Loucy (cell line): ENCODE results near the gene MAST4.
A peak's percentile ranks its signal among the peaks of the same experiment; 100 is the strongest.

Source experiments
- H2AFZ ChIP-seq: fragments of 200-600 bp; sonication (generic); 2 replicates; pipeline ENCODE4 v1.6.0; 2016; ENCODE audit warnings: antibody characterized with exemption, mild to moderate bottlenecking, low read length, moderate library complexity
- H3F3A ChIP-seq: fragments of 200-600 bp; 2 replicates; pipeline ENCODE4 v1.6.0; 2016; ENCODE audit warnings: antibody characterized with exemption, low read depth, mild to moderate bottlenecking
- H3K27me3 ChIP-seq: fragments of 200-600 bp; sonication (generic); 2 replicates; pipeline ENCODE4 v1.6.1; 2014; ENCODE audit warnings: low read length, mild to moderate bottlenecking; ENCODE audit not compliant: insufficient read depth, poor library complexity, severe bottlenecking
- H3K36me3 ChIP-seq: fragments of 200-600 bp; sonication (generic); 2 replicates; pipeline ENCODE4 v1.6.1; 2016; ENCODE audit warnings: low read length; ENCODE audit not compliant: insufficient read depth
- H3K4me1 ChIP-seq: fragments of 200-600 bp; sonication (generic); 2 replicates; pipeline ENCODE4 v1.5.1; 2014; ENCODE audit warnings: low read length, mild to moderate bottlenecking; ENCODE audit not compliant: insufficient read depth, poor library complexity, severe bottlenecking
- H3K4me2 ChIP-seq: fragments of 200-600 bp; sonication (generic); 2 replicates; pipeline ENCODE4 v1.6.0; 2014; ENCODE audit warnings: antibody characterized with exemption, low read length, low read depth, mild to moderate bottlenecking; ENCODE audit not compliant: poor library complexity, severe bottlenecking
- H3K4me3 ChIP-seq: fragments of 200-600 bp; sonication (generic); 2 replicates; pipeline ENCODE4 v1.5.1; 2014; ENCODE audit warnings: low read length, mild to moderate bottlenecking, mixed read lengths; ENCODE audit not compliant: poor library complexity, severe bottlenecking
- H3K79me2 ChIP-seq: fragments of 200-600 bp; sonication (generic); 2 replicates; pipeline ENCODE4 v1.6.1; 2014; ENCODE audit warnings: low read length; ENCODE audit not compliant: insufficient read depth
- H3K9ac ChIP-seq: fragments of 200-600 bp; sonication (generic); 2 replicates; pipeline ENCODE4 v1.6.0; 2014; ENCODE audit warnings: mild to moderate bottlenecking, low read depth, low read length, moderate library complexity; ENCODE audit not compliant: poor library complexity, severe bottlenecking
- H3K9me2 ChIP-seq: fragments of 200-600 bp; sonication (generic); replicated peaks from 2 replicates; pipeline ENCODE4 v1.6.1; 2016; ENCODE audit warnings: low read depth, low read length, mixed read lengths
- H3K9me3 ChIP-seq: fragments of 200-600 bp; sonication (generic); 2 replicates; pipeline ENCODE4 v1.6.1; 2014; ENCODE audit warnings: mild to moderate bottlenecking, antibody characterized with exemption, low read length, low read depth; ENCODE audit not compliant: insufficient read depth
- H4K20me1 ChIP-seq: fragments of 200-600 bp; sonication (generic); 2 replicates; pipeline ENCODE4 v1.6.0; 2014; ENCODE audit warnings: antibody characterized with exemption, low read length, mild to moderate bottlenecking; ENCODE audit not compliant: insufficient read depth, poor library complexity, severe bottlenecking
- EZH2phosphoT487 ChIP-seq: fragments of 200-600 bp; IDR thresholded peaks from 2 replicates; pipeline ENCODE4 v1.6.1; 2018; ENCODE audit warnings: antibody characterized with exemption, mild to moderate bottlenecking, moderate library complexity, borderline replicate concordance
- TF ChIP-seq, protein P1 (sequence below): fragments of 200-600 bp; sonication (generic); conservative IDR thresholded peaks from 2 replicates; pipeline ENCODE4 v1.5.1; 2014; ENCODE audit warnings: mild to moderate bottlenecking, antibody characterized with exemption, low read length

The MAST4 gene

DNA sequence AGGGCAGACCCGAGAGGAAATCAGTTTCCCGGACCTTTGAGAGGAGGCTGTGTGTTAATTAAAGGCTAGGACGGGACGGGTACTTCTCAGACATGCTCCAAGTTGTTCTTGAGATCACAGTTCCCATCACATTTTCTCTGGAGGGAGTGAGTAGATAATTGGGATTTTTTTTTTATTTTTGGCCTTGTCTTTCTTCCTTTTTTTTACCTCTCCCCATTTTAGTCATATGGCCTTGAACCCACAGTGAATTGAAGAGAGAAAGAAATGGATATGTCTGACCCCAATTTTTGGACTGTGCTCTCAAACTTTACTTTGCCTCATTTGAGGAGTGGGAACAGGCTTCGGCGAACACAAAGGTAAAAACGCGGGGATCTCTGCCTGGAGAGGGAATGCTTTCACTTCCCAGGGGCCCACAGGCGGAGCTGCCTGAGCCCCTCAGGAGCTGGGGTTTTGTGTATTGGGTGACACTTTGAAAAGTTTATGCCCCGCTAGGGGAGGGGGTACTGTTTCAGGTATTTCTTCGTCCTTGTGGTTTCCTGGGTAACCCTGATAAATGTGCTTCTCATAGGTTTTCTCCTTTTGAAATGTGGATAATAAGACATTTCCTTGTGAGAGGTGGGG, 408.6 kb downstream of the MAST4 start:
- H3K9ac ChIP-seq, result peak overlapping the region; percentile 97
- H2AFZ ChIP-seq, result peak overlapping the region; percentile 14; the same call in 1 of the 2 replicates
- H3K4me1 ChIP-seq, result peaks cover 65% of the 10 kb centered on the region
- H4K20me1 ChIP-seq, result peaks cover 4% of the 10 kb centered on the region
- H3K79me2 ChIP-seq, result peaks cover 52% of the 10 kb centered on the region
- H3K4me2 ChIP-seq, result peak overlapping the region; percentile 95
- TF ChIP-seq EZH2phosphoT487, result no peak
- no peaks in the 10 kb centered on the region for H3K9me2 ChIP-seq
- no peaks in the 10 kb centered on the region for H3K27me3 ChIP-seq
- H3F3A ChIP-seq, result no peaks in the 10 kb centered on the region; the same call in 1 of the 2 replicates
- H3K9me3 ChIP-seq, result no peaks in the 10 kb centered on the region
- no peaks in the 10 kb centered on the region for H3K36me3 ChIP-seq
- H3K4me3 ChIP-seq, result peak overlapping the region; percentile 88

DNA sequence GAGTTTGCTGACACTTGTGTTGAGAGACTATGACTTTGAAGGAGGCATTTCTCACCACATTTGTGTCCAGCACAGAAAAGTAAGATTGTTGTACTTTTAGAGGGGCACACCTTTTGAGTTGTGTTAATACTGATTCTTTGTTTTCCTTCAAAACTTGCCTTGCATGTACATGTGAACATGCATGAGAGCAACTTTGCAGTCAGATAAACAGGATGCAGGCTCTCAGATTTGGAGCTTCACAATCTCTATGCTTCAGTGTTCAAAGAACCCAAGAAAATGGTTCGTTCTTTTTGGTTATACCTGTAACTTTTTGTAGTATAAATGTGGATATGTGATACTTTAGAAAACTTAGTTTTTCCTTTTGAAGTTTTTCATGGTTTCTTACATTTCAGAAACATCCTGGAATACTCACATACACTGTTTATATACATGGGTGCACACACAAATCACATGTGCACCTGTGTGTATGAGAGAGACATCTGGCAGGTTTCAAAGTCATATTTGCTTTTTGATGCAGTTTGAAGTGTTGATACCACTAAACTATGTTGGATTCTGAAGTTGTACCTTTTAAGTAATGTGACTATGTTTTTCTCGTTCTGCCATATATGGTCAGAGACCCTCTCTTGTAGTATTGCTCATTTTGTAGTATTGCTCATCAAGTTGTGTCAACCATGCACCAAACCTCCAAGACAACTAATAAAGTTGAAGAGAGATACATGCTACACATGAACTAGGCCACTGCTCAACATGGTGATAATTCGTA, 409.7 kb downstream of the MAST4 start:
- H3K4me3 ChIP-seq, result peak overlapping the region; percentile 88
- no peaks in the 10 kb centered on the region for H3K9me3 ChIP-seq
- H3K9ac ChIP-seq, result peak overlapping the region; percentile 97
- no peaks in the 10 kb centered on the region for H3K9me2 ChIP-seq
- H4K20me1 ChIP-seq, result peaks cover 4% of the 10 kb centered on the region
- peaks cover 76% of the 10 kb centered on the region for H3K4me1 ChIP-seq
- H2AFZ ChIP-seq, result no peak overlapping the region
- H3K27me3 ChIP-seq, result no peaks in the 10 kb centered on the region
- H3F3A ChIP-seq, result no peaks in the 10 kb centered on the region; the same call in 1 of the 2 replicates
- peak overlapping the region; percentile 95 for H3K4me2 ChIP-seq
- TF ChIP-seq EZH2phosphoT487, result no peak
- TF ChIP-seq, protein P1, sequence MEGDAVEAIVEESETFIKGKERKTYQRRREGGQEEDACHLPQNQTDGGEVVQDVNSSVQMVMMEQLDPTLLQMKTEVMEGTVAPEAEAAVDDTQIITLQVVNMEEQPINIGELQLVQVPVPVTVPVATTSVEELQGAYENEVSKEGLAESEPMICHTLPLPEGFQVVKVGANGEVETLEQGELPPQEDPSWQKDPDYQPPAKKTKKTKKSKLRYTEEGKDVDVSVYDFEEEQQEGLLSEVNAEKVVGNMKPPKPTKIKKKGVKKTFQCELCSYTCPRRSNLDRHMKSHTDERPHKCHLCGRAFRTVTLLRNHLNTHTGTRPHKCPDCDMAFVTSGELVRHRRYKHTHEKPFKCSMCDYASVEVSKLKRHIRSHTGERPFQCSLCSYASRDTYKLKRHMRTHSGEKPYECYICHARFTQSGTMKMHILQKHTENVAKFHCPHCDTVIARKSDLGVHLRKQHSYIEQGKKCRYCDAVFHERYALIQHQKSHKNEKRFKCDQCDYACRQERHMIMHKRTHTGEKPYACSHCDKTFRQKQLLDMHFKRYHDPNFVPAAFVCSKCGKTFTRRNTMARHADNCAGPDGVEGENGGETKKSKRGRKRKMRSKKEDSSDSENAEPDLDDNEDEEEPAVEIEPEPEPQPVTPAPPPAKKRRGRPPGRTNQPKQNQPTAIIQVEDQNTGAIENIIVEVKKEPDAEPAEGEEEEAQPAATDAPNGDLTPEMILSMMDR, result no peak
- peaks cover 62% of the 10 kb centered on the region for H3K79me2 ChIP-seq
- H3K36me3 ChIP-seq, result no peaks in the 10 kb centered on the region

DNA sequence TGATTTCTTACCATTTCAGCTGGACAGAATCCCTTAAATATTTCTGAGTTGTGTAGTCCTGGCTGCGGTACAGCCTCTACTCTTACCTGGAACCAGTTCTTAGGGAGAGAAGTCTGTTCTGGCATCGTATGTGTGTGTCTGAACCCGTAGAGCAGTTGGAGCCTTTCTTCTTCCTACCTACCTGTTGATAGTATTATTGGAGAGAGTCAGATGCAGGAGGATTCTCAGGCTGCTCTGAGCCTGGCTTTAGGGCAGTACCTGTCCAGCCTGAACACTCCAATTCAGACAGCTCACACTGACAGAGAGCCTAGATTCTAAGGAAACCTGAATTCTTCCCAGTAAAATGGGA, 410.3 kb downstream of the MAST4 start:
- Histone ChIP-seq H3K9me3 (no peaks in the 10 kb centered on the region), H2AFZ (no peak overlapping the region), H3K79me2 (peaks cover 68% of the 10 kb centered on the region), H3K27me3 (no peaks in the 10 kb centered on the region), H4K20me1 (peaks cover 4% of the 10 kb centered on the region), H3K9me2 (no peaks in the 10 kb centered on the region), H3F3A (no peaks in the 10 kb centered on the region; the same call in 1 of the 2 replicates), H3K4me3 (peak overlapping the region; percentile 88), H3K36me3 (no peaks in the 10 kb centered on the region), H3K4me1 (peaks cover 82% of the 10 kb centered on the region), H3K4me2 (peak overlapping the region; percentile 95), H3K9ac (peak overlapping the region; percentile 97)
- no peak for TF ChIP-seq EZH2phosphoT487
- TF ChIP-seq, protein P1, result no peak
